ENCODE data around the gene ROCK2. TPM values are rescaled to one million over a fixed set of nuclear protein-coding genes. Genes with fewer than 3 reads are reported as not detected.

Gene ROCK2
- total RNA-seq, 1 donor from 2014 or later: 45.1 TPM

GRCh38 chr2:11387100-11387390, 42.6 kb upstream of the ROCK2 start:
- Mint-ChIP-seq H3K4me3 (ENCODE audit: unreplicated experiment) (no peak overlapping the region), H3K27me3 (ENCODE audit: low read depth, unreplicated experiment) (no peaks in the 10 kb centered on the region), H3K9me3 (ENCODE audit: unreplicated experiment) (no peaks in the 10 kb centered on the region), H3K4me1 (ENCODE audit: low read depth, unreplicated experiment) (peaks cover 34% of the 10 kb centered on the region), H3K36me3 (ENCODE audit: low read depth, unreplicated experiment) (no peaks in the 10 kb centered on the region), H3K27ac (ENCODE audit: unreplicated experiment) (no peak overlapping the region)
- TF ChIP-seq EZH2 (IDR thresholded peaks at IDR 0.05; ENCODE audit: insufficient read depth, low read length) (no peak), CTCF (IDR thresholded peaks at IDR 0.05; ENCODE audit: insufficient read depth, low read depth, low read length) (no peak)
- Histone ChIP-seq H3K36me3 (ENCODE audit: insufficient read depth, low read length) (no peaks in the 10 kb centered on the region), H3K9ac (ENCODE audit: low read length) (no peak overlapping the region), H3K4me3 (ENCODE audit: insufficient read depth, low read depth, low read length) (no peak overlapping the region), H2AFZ (ENCODE audit: low read depth, low read length) (no peak overlapping the region), H3K4me2 (ENCODE audit: low read length) (no peak overlapping the region), H3K4me1 (ENCODE audit: insufficient read depth, low read length) (peaks cover 26% of the 10 kb centered on the region), H3K79me2 (ENCODE audit: insufficient read depth, low read length) (no peaks in the 10 kb centered on the region), H3K9me3 (ENCODE audit: insufficient read depth, low read depth, low read length) (no peaks in the 10 kb centered on the region), H4K20me1 (ENCODE audit: insufficient read depth, low read length) (no peaks in the 10 kb centered on the region), H3K27me3 (ENCODE audit: insufficient read depth, low read length) (no peaks in the 10 kb centered on the region), H3K27ac (ENCODE audit: low read depth, low read length) (no peak overlapping the region)
- DNase-seq (ENCODE audit: low read depth) (no peak), FAIRE-seq (no peak)

- H3K4me1 ChIP-seq (ENCODE audit: insufficient read depth, low read length): peaks cover 18% of the 10 kb centered on the region
- Mint-ChIP-seq H3K4me1 (ENCODE audit: low read depth, unreplicated experiment) (peaks cover 25% of the 10 kb centered on the region), H3K36me3 (ENCODE audit: low read depth, unreplicated experiment) (no peaks in the 10 kb centered on the region), H3K27ac (ENCODE audit: unreplicated experiment) (peak overlapping the region; percentile 26), H3K9me3 (ENCODE audit: unreplicated experiment) (no peaks in the 10 kb centered on the region), H3K4me3 (ENCODE audit: unreplicated experiment) (peak overlapping the region; percentile 14), H3K27me3 (ENCODE audit: low read depth, unreplicated experiment) (no peaks in the 10 kb centered on the region)
- H4K20me1 ChIP-seq (ENCODE audit: insufficient read depth, low read length): no peaks in the 10 kb centered on the region
- FAIRE-seq (no peak), DNase-seq (ENCODE audit: low read depth) (no peak)
- H3K4me2 ChIP-seq (ENCODE audit: low read length): no peak overlapping the region
- H3K27me3 ChIP-seq (ENCODE audit: insufficient read depth, low read length): no peaks in the 10 kb centered on the region
- no peak overlapping the region for H3K4me3 ChIP-seq (ENCODE audit: insufficient read depth, low read depth, low read length)
- TF ChIP-seq CTCF (IDR thresholded peaks at IDR 0.05; ENCODE audit: insufficient read depth, low read depth, low read length): no peak
- TF ChIP-seq EZH2 (IDR thresholded peaks at IDR 0.05; ENCODE audit: insufficient read depth, low read length): no peak
- H3K79me2 ChIP-seq (ENCODE audit: insufficient read depth, low read length): no peaks in the 10 kb centered on the region
- H3K9ac ChIP-seq (ENCODE audit: low read length): no peak overlapping the region
- H3K9me3 ChIP-seq (ENCODE audit: insufficient read depth, low read depth, low read length): no peaks in the 10 kb centered on the region
- peak overlapping the region; percentile 44 for H2AFZ ChIP-seq (ENCODE audit: low read depth, low read length)
- no peaks in the 10 kb centered on the region for H3K36me3 ChIP-seq (ENCODE audit: insufficient read depth, low read length)
- no peak overlapping the region for H3K27ac ChIP-seq (ENCODE audit: low read depth, low read length)
These were observed 41.4 kb upstream of the ROCK2 start for GRCh38 chr2:11385847-11386246.

GRCh38 chr2:11385216-11385615, 40.8 kb upstream of the ROCK2 start:
- no peaks in the 10 kb centered on the region for H3K79me2 ChIP-seq (ENCODE audit: insufficient read depth, low read length)
- Mint-ChIP-seq H3K36me3 (ENCODE audit: low read depth, unreplicated experiment) (no peaks in the 10 kb centered on the region), H3K27me3 (ENCODE audit: low read depth, unreplicated experiment) (no peaks in the 10 kb centered on the region), H3K4me3 (ENCODE audit: unreplicated experiment) (no peak overlapping the region), H3K4me1 (ENCODE audit: low read depth, unreplicated experiment) (peaks cover 25% of the 10 kb centered on the region), H3K27ac (ENCODE audit: unreplicated experiment) (no peak overlapping the region), H3K9me3 (ENCODE audit: unreplicated experiment) (no peaks in the 10 kb centered on the region)
- H3K36me3 ChIP-seq (ENCODE audit: insufficient read depth, low read length): no peaks in the 10 kb centered on the region
- FAIRE-seq (no peak), DNase-seq (ENCODE audit: low read depth) (no peak)
- no peak overlapping the region for H3K4me2 ChIP-seq (ENCODE audit: low read length)
- H2AFZ ChIP-seq (ENCODE audit: low read depth, low read length): no peak overlapping the region
- peaks cover 18% of the 10 kb centered on the region for H3K4me1 ChIP-seq (ENCODE audit: insufficient read depth, low read length)
- H3K9me3 ChIP-seq (ENCODE audit: insufficient read depth, low read depth, low read length): no peaks in the 10 kb centered on the region
- no peak overlapping the region for H3K4me3 ChIP-seq (ENCODE audit: insufficient read depth, low read depth, low read length)
- H3K27me3 ChIP-seq (ENCODE audit: insufficient read depth, low read length): no peaks in the 10 kb centered on the region
- H3K27ac ChIP-seq (ENCODE audit: low read depth, low read length): no peak overlapping the region
- no peak overlapping the region for H3K9ac ChIP-seq (ENCODE audit: low read length)
- TF ChIP-seq CTCF (IDR thresholded peaks at IDR 0.05; ENCODE audit: insufficient read depth, low read depth, low read length): no peak
- TF ChIP-seq EZH2 (IDR thresholded peaks at IDR 0.05; ENCODE audit: insufficient read depth, low read length): no peak
- H4K20me1 ChIP-seq (ENCODE audit: insufficient read depth, low read length): no peaks in the 10 kb centered on the region
